IMR-90 (cell line): ENCODE data around the gene PIP5K1C. TPM values are rescaled to one million over a fixed set of nuclear protein-coding genes. Genes with fewer than 3 reads are reported as not detected.

Source experiments
- ATAC-seq: fragments of 200-7000 bp; cut with Tn5 transposase; 2 replicates; pipeline ENCODE4 v1.9.1; 2020; ENCODE audit warnings: low read depth, mild to moderate bottlenecking, moderate library complexity
- BruUV-seq: library from RNA; stranded (reverse); fragments of 400-500 nt; replicated peaks from 2 replicates; lab custom pipeline; 2021; lab: Mats Ljungman, UMichigan
- CTCF ChIA-PET: fragments of 300-600 bp; formaldehyde crosslinking; extraction: SDS; loops from one replicate; lab custom pipeline; 2021; ENCODE audit warnings: antibody characterized with exemption; lab: Yijun Ruan, JAX
- POLR2A ChIA-PET: fragments of 300-600 bp; sonication (Branson Sonifier 250); formaldehyde crosslinking; loops from one replicate; lab custom pipeline; 2022; ENCODE audit warnings: antibody characterized with exemption; ENCODE audit not compliant: unreplicated experiment; lab: Charles Lee
- DNase-seq: peaks from one replicate; pipeline ENCODE4 v3.0.0; 2013
- H2AFZ ChIP-seq: replicated peaks from 2 replicates; pipeline ENCODE3; 2013; ENCODE audit warnings: low read length, mild to moderate bottlenecking; ENCODE audit not compliant: poor library complexity
- H2AK5ac ChIP-seq: 2 replicates; pipeline ENCODE4 v1.6.1; 2013; ENCODE audit warnings: low read depth, low read length, inconsistent platforms
- H2AK9ac ChIP-seq: replicated peaks from 2 replicates; pipeline ENCODE3; 2013; ENCODE audit warnings: mild to moderate bottlenecking, low read depth, low read length, moderate library complexity; ENCODE audit not compliant: poor library complexity
- H2BK120ac ChIP-seq: 2 replicates; pipeline ENCODE4 v1.6.1; 2013; ENCODE audit warnings: low read depth, low read length, inconsistent platforms
- H2BK15ac ChIP-seq: 3 replicates; pipeline ENCODE4 v1.6.1; 2013; ENCODE audit warnings: low read depth, low read length, inconsistent platforms
- H2BK20ac ChIP-seq: 2 replicates; pipeline ENCODE4 v1.6.1; 2013; ENCODE audit warnings: low read depth, mild to moderate bottlenecking, inconsistent platforms, low read length, moderate library complexity
- H2BK5ac ChIP-seq: 2 replicates; pipeline ENCODE4 v1.6.1; 2013; ENCODE audit warnings: mild to moderate bottlenecking, low read depth, low read length, inconsistent platforms; ENCODE audit not compliant: poor library complexity, severe bottlenecking
- H3K14ac ChIP-seq: replicated peaks from 2 replicates; pipeline ENCODE4 v1.6.1; 2013; ENCODE audit warnings: low read depth, low read length, inconsistent platforms
- H3K18ac ChIP-seq: 2 replicates; pipeline ENCODE4 v1.6.1; 2013; ENCODE audit warnings: low read depth, low read length, control low read depth
- H3K23ac ChIP-seq: 2 replicates; pipeline ENCODE4 v1.6.1; 2013; ENCODE audit warnings: low read depth, low read length, inconsistent platforms
- H3K27ac ChIP-seq: 2 replicates; pipeline ENCODE4 v1.5.1; 2013; ENCODE audit warnings: mild to moderate bottlenecking, control low read depth, low read length; ENCODE audit not compliant: insufficient read depth
- H3K27me3 ChIP-seq: 2 replicates; pipeline ENCODE4 v1.6.1; 2013; ENCODE audit warnings: low read length; ENCODE audit not compliant: control insufficient read depth, insufficient read depth
- H3K36me3 ChIP-seq: 2 replicates; pipeline ENCODE4 v1.6.1; 2013; ENCODE audit warnings: low read length, mixed read lengths; ENCODE audit not compliant: control insufficient read depth, insufficient read depth
- H3K4ac ChIP-seq: 2 replicates; pipeline ENCODE4 v1.6.1; 2013; ENCODE audit warnings: low read depth, low read length, inconsistent platforms
- H3K4me1 ChIP-seq: 2 replicates; pipeline ENCODE4 v1.6.1; 2013; ENCODE audit warnings: low read length, mixed read lengths; ENCODE audit not compliant: control insufficient read depth, insufficient read depth
- H3K4me2 ChIP-seq: 2 replicates; pipeline ENCODE4 v1.6.1; 2013; ENCODE audit warnings: low read depth, mild to moderate bottlenecking, control low read depth, low read length, moderate library complexity
- H3K4me3 ChIP-seq: 2 replicates; pipeline ENCODE4 v1.5.1; 2013; ENCODE audit warnings: low read depth, mild to moderate bottlenecking, control low read depth, low read length, moderate library complexity; ENCODE audit not compliant: insufficient read depth
- H3K56ac ChIP-seq: 2 replicates; pipeline ENCODE4 v1.6.1; 2013; ENCODE audit warnings: low read length, inconsistent platforms; ENCODE audit not compliant: insufficient read depth; ENCODE audit errors: extremely low read depth
- H3K79me1 ChIP-seq, 2 experiments: 2 replicates each; pipeline ENCODE4 v1.6.1; 2013; ENCODE audit warnings: low read length in 2 of 2, inconsistent platforms in 1 of 2, low read depth in 1 of 2
- H3K9ac ChIP-seq: 2 replicates; pipeline ENCODE4 v1.6.1; 2013; ENCODE audit warnings: low read depth, low read length, control low read depth
- H3K9me1 ChIP-seq: 2 replicates; pipeline ENCODE4 v1.6.1; 2013; ENCODE audit warnings: low read length, inconsistent platforms; ENCODE audit not compliant: insufficient read depth
- H3K9me3 ChIP-seq: 2 replicates; pipeline ENCODE4 v1.6.1; 2013; ENCODE audit warnings: low read length; ENCODE audit not compliant: control insufficient read depth, insufficient read depth
- H4K20me1 ChIP-seq: 2 replicates; pipeline ENCODE4 v1.6.1; 2013; ENCODE audit warnings: low read length, inconsistent platforms; ENCODE audit not compliant: insufficient read depth
- H4K5ac ChIP-seq: 2 replicates; pipeline ENCODE4 v1.6.1; 2013; ENCODE audit warnings: mild to moderate bottlenecking, low read depth, low read length, control low read depth
- H4K8ac ChIP-seq, 2 experiments: 2 replicates each; pipeline ENCODE4 v1.6.1; 2013; ENCODE audit warnings: low read depth in 2 of 2, low read length in 2 of 2, control low read depth in 1 of 2, inconsistent platforms in 1 of 2
- H4K91ac ChIP-seq: 2 replicates; pipeline ENCODE4 v1.6.1; 2013; ENCODE audit warnings: low read depth, low read length, inconsistent platforms; ENCODE audit not compliant: insufficient read depth
- MAZ ChIP-seq: IDR thresholded peaks from 2 replicates; pipeline ENCODE4 v1.6.1; 2012; ENCODE audit warnings: low read depth, mild to moderate bottlenecking, low read length, improper control_type of control experiment, moderate library complexity, borderline replicate concordance
- RAD21 ChIP-seq: IDR thresholded peaks from 2 replicates; pipeline ENCODE4 v1.6.1; 2012; ENCODE audit warnings: low read length, improper control_type of control experiment
- RCOR1 ChIP-seq: IDR thresholded peaks from 2 replicates; pipeline ENCODE4 v1.6.1; 2012; ENCODE audit warnings: mild to moderate bottlenecking, low read length, improper control_type of control experiment; ENCODE audit not compliant: insufficient replicate concordance
- WGBS, 2 experiments: methylation state at CpG; one replicate each; pipeline versions ENCODE4 v1.1.5 to v1.1.7; 2013; ENCODE audit warnings: missing lambda C conversion rate in 2 of 2; ENCODE audit not compliant: insufficient read length in 1 of 2; ENCODE audit errors: extremely low coverage in 2 of 2; 5-methylcytosine and 5-hydroxymethylcytosine counted together
- dilution Hi-C: fragments of 300-500 bp; cut with HindIII; formaldehyde crosslinking; loops from one replicate; pipeline ENCODE4 v1.14.3; 2018; ENCODE audit warnings: low sequenced_read_pairs; ENCODE audit not compliant: unreplicated experiment
- in situ Hi-C: fragments of 300-500 bp; cut with MboI; formaldehyde crosslinking; loops from 3 replicates; pipeline ENCODE4 v1.14.3; 2019; ENCODE audit warnings: low sequenced_read_pairs, inconsistent platforms, mixed read lengths
- intact Hi-C: fragments of 100-400 bp; cut with micrococcal nuclease; formaldehyde crosslinking; loops from 2 replicates; pipeline ENCODE4 v1.10.0; 2022
- polyA plus RNA-seq, 3 experiments: library from polyadenylated mRNA; depleted of rRNA; stranded (reverse); fragments of >200 nt; gene quantifications; 2 replicates each; pipeline ENCODE4 v1.2.3, GENCODE V29; 2012; ENCODE audit warnings: low replicate concordance in 1 of 3
- total RNA-seq: library from RNA; depleted of rRNA; stranded (reverse); fragments of >200 nt; gene quantifications from 2 replicates; pipeline ENCODE4 v1.2.3, GENCODE V29; 2012

The PIP5K1C gene
- total and polyA plus RNA-seq, 2 of the 4 experiments (the other 2 are of a cell fraction): 13.6 to 23.3 TPM

GRCh38 chr19:3721131-3721886, 21.0 kb upstream of the PIP5K1C start:
- no peaks in the 10 kb centered on the region for H3K9me1 ChIP-seq
- in situ Hi-C loops (no loop called here), intact Hi-C loops (no loop called here), dilution Hi-C loops (no loop called here)
- peak overlapping the region; percentile 47; the same call in 1 of the 2 replicates for H3K4me2 ChIP-seq
- no peaks in the 10 kb centered on the region for H3K4me1 ChIP-seq
- H3K27me3 ChIP-seq: peaks cover 38% of the 10 kb centered on the region
- H2AK9ac ChIP-seq: peak overlapping the region; percentile 42
- peak overlapping the region; percentile 80 for H2AFZ ChIP-seq
- H3K27ac ChIP-seq: no peak overlapping the region
- H4K20me1 ChIP-seq: no peaks in the 10 kb centered on the region
- no peak overlapping the region for H3K4ac ChIP-seq
- no peak overlapping the region for H2BK15ac ChIP-seq
- no peaks in the 10 kb centered on the region for H3K36me3 ChIP-seq
- H4K8ac ChIP-seq: no peak overlapping the region
- no peak overlapping the region for H2BK120ac ChIP-seq
- no peak overlapping the region for H3K23ac ChIP-seq
- no TSS peak for BruUV-seq
- TF ChIP-seq RAD21: no peak
- peak; percentile 97 for TF ChIP-seq MAZ
- peak; percentile 94 for TF ChIP-seq RCOR1
- H3K56ac ChIP-seq: no peak overlapping the region
- whole genome bisulfite sequencing, 2 experiments: 53% methylated on average over 9 of the region's 46 CpGs; no CpG with 5 or more reads in 1 of the 2 experiments
- H2BK5ac ChIP-seq: no peak overlapping the region
- no peak overlapping the region for H2BK20ac ChIP-seq
- no peak overlapping the region for H4K91ac ChIP-seq
- no peak overlapping the region for H3K4me3 ChIP-seq
- no peak overlapping the region for H3K18ac ChIP-seq
- H3K9ac ChIP-seq: no peak overlapping the region
- ChIA-PET CTCF (no interaction called here), POLR2A (no interaction called here)
- ATAC-seq: peak; percentile 95
- H3K9me3 ChIP-seq: no peaks in the 10 kb centered on the region
- H3K79me1 ChIP-seq: no peaks in the 10 kb centered on the region
- H2AK5ac ChIP-seq: no peak overlapping the region
- no peak overlapping the region for H4K5ac ChIP-seq
- H3K14ac ChIP-seq: no peak overlapping the region
- peak; percentile 75 for DNase-seq
